NCI-H748 treated with DMSO at 0.1 percent for 48 hours (cell line): ENCODE data around the gene PAX8.
"Not testable (repeated sequence)": the region's sequence is repeated elsewhere in the genome, so short reads cannot be mapped to it uniquely, and the experiment has no call there.

ENCODE experiments used
- DNase-seq: peaks from one replicate; lab custom pipeline; 2025; lab: John Stamatoyannopoulos, UW

PAX8 gene

DNA sequence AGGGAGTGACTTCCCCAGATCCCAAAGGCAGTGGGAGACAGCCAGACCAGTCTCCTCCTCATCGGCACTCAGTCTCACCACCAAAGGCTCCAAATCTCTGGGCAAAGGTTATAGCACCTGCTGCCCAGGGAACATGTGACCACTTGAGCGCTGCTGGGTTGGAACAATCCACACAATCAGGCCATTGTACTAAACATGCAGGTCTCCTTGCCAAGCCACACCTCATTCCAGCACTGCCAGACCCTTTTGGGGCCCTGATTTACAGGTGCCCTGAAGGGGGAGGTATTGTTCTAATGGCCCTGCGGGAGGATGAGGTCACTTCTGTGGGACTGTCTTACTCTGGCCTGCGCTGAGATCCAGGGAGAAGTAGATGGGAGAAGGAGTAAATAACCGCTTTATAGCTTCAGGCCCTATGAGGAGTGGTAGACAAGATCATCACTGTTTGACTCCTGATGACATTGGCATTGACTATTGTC is 10.0 kb upstream of the PAX8 start:
- not testable (repeated sequence) for DNase-seq

DNA sequence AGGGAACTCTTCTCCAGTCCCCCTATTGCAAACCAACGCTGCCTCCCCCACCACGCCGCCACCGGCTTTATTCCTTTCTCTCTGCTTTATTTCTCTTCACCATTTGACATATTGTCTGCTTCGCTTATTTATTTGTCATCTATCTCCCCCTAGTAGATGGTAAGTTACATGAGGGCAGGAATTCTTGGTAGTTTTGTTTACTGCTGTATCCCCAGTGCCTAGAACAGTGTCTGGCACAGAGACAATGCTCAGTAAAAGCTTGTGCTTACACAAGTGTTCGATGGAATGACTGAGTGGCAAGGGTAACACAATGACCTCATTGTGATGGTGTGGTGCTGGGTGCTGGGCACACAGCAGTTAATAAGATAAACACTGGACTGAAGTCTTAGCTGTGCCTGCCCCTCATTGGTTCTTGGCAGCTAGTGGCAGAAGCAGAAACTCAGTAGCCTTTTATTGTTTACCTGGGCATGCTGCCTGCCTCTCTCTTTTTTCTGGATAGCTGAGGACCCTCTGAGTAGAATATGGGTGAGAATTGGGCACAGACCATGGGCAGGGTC is 9.5 kb upstream of the PAX8 start:
- DNase-seq = not testable (repeated sequence)

DNA sequence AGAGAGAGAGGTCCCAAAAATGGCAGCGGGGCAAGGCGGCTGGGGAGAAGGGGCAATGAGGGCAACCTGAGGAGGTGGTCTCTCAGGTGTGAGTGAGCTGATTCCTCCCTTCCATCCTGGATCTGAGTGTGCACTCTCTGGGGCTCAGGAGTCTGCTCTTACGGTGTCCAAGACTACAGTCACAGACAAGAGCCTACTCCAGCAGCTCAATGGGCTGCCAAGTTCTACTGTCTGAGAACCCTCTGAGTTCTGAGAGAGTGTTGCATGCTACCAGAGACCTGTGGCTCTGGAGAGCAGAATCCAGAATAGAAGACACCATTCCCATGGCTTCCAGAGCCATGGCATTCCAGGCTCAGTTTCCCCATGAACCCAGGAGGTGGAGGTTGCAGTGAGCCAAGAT is 7.1 kb upstream of the PAX8 start:
- DNase-seq = no peak

DNA sequence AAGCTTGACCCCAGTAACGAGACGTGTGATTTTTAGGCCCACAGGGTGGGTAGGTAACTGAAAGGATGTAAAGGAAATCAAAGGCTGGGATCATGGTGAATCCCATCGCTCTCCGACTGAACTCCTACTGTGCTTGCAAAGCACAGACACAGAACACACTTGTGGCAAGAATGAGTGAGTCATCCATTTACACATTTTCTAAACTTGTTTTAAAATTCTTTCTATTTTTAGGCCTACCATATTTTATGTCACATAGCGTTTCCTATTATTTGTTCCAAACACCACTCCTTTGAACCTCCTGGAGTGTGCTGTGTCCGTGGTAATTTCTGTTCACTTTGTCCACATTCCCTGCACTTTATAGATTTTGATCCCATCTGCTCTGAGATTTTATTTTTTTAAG is 6.3 kb upstream of the PAX8 start:
- DNase-seq = not testable (repeated sequence)

DNA sequence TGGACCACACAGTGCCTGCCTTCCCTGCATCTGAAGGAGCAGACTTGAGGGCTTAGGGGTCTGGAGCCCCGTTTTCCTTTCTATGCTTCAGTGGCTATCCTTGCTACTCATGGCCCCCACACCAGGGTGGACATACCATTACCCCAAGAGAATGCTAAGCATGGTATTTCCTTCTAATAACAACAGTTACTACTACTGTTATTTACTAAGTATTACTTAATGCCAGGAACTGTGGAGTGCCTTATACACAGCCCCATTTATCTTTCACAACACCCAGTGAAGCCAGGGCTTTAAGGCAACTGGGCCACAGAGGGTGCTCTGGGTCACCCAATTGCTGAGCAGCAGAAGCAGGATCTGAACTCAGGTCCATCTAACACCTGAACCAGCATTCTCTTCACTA is 5.8 kb upstream of the PAX8 start:
- no peak for DNase-seq

DNA sequence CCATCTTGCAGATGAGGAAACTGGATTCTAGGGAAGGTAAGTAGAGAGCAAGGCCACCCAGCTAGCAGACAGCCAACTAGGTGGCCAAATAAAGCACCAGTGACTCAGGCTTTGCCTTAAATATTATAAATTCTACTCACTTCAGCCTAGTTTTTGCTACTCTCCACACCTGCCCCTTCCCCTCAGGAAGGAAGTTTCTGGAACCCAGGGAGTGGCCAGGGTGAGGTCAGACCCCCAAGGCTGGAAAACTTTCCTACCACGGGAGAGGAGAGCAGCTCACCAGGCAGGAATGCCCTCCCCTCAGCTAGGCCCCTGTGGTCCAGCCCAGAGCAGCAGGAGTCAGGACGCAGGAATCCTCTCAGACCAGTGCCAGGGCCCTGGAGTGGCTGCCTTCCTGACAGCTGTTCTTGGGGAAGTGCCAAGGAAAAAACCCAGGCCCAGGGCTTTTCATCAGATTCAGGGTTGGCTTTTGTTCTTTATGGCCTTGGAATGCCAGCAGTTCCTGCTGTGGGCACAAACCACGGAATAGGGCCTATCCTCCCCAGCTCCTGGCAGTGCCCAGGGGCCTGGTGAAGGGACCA is 5.1 kb upstream of the PAX8 start:
- no peak for DNase-seq

DNA sequence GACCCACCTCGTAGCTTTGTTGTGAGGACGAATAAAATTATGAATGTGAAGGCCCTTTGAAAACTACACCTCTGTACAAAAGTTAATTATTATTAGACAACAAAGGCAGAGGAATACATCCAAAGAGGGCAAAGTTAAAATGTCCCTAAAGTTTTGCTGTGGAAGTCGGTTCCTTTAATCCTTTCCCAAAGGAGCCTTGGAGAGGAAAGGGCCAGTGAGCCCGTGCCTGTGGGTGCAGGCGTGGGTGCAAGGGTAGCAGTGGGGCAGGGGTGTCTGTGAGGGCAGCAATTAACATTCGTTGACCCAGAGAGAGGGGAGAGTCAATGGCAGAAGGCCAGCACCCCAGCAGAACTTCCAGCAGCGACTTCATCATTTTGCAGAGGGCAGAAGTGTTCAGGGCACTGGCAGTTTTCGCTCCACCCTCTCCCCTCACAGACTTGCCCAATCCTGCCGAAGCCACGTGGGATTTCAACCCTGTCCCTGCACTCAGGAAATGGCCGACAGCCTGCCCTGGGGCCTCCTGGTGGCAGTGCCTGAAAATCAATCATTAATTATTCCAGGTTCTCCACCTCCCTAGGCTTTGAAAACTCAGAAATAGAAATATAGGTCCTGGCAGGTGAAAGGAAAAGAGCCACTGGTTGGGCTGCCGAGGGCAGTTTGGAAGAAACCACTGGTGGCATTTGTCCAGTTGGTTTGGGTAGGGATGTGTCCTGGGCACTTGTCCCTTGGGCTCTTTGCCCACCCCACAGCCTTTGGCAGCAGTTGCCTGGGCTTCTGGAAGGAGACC is 4.2 kb upstream of the PAX8 start:
- no peak for DNase-seq

DNA sequence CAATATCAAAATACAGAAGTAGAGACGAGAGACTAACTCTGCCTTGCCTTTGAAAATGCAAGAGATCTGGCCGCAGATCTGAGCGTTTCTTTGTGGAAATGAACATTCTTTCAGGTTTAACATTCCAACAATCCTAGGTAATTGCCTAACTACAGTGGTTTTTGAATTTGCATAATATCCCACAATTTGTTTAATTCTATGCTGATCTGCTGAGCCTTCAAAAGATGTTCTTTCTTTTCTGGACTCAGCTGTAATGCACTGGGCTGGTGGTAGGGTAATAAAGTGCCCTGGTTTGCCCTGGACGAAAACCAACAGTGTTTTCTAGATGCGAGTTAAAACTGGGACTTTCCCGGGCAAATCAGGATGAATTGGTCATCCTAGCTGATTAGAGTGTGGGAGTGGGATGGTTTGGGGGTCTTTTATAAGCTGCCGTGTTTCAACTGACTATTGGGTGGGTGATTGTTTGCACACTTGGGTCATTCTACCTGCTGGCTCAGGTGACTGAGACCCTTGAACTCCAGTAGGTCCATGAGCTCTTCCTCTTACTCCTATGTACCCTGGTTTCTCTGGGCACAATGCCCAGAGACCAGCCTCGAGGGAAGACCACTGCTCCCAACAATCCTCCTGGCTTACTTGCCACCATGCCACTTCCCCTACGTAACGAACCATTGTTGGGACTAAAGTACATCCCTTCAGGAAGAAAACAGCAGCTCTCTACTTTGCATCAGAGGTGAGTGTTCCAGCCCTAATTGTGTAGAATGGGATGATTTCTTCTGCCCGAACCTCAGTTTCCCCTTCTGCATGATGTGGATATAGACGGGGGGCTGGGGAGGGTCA is 3.4 kb upstream of the PAX8 start:
- DNase-seq = no peak

DNA sequence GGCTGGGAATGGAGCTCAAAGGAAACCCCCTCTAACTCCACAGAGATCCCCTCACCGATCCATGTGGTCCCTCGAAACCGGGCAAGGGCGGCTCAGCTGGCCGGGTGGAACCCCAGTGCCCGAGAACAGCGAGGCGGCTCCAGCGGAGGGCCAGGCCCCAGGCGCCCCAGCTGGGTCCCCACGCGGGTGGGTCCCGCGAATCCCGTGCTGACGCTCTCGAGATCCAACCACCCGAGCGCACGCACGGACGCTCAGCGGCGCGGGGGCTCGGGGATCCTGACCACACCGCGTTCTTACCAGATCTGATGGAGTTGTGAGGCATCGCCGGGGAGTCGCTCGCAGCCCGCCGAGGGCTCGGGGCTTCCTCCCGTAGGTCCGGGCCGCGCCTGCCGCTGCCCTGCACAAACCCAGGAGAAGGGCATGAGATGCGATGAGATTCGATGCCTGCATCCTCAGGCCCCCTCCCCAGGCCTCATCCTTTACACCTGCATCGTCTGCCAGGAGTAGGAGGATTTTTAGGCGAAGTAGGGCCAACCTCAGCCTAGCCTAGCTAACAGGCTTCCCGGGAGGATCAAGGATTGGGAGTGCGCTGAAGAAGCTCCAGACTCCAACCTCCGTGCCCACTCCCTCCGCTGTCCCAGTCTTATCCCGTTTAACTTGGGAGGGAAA is 514 bp downstream of the PAX8 start:
- DNase-seq = no peak

DNA sequence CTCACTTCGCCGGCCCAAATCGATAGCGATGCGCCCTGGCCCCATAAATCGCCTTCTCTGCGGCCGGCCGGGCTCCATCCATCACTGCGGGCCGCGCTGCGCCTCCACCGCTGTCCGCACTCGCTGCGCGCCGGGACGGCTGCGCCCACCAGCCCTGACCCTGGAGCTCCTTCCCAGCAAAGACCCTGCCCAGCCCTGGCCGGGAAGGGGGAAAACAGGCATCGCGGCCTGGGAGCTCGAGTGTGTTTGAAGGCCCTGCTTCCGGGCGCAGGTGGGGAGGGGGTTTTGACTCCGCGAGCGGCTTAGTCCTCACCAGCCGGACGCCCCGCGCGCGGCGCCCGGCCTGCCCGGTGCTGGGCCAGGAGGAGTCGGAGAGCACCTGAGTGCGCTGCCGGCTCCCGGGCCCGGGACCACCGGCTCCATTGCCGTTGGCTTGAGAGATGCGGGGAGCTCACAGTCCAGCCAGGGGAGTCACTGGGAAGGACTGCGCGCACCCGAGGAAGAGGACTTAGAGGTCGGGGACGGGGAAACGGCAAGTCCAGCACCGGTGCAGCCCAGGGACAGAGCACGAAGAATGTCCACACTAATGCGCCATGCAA is 1.1 kb downstream of the PAX8 start:
- no peak for DNase-seq

DNA sequence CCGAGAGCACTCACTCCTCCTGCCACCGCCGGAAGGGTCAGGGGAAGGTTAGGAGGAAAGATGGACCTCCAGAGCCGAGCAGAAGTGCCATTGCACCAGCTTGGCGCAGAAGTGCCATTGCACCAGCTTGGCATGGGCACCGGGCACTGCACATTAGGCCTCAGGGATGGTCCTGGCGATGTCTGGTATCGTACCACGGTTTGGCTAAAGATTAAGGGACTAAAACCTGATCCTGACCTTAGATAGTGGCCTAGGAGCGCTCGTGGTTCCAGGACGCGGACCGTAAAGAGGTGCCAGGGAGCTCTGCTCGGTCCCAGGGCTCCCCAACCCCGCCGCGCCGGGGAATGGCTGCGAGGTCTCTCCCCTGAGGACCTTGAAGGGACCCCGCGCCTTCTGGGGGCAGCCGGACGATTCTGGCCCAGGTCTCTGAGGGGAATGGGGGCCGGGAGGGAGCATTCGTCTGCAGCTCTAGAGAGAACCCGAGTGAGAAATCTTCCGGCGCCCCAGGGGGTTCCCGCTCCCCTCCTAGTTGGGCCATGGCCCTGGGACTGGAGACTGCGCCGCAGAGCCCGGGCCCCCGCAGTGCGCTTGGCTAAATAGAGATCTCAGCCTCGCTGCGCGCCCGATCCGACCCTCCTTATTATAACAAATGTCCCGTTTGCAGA is 1.8 kb downstream of the PAX8 start:
- no peak for DNase-seq

DNA sequence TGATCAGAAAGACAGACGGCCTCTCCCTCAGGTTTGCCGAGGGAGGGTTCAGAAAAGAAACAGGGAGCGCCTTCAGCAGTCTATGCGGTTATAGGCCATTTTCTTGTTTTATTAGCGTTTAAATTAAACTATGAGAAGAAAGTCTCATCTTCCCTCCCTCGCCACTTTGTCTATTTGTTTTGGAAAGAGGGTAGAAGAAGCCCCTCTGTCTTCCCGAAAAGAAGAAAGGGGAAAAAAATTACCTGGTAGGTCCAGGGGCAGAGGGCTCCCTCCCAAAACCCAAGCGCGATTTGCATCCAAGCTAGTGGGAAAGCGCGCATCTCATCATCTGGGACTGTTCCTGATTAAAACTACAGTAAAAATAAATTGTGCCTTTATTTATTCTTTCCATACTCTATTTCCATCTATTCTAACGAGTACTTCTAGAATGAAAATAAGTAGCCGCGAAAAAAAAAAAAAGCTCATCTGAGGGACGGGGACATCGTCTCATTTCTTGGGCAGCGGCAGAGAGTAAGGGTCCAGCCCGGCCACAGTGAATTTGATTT is 2.4 kb downstream of the PAX8 start:
- DNase-seq = no peak

DNA sequence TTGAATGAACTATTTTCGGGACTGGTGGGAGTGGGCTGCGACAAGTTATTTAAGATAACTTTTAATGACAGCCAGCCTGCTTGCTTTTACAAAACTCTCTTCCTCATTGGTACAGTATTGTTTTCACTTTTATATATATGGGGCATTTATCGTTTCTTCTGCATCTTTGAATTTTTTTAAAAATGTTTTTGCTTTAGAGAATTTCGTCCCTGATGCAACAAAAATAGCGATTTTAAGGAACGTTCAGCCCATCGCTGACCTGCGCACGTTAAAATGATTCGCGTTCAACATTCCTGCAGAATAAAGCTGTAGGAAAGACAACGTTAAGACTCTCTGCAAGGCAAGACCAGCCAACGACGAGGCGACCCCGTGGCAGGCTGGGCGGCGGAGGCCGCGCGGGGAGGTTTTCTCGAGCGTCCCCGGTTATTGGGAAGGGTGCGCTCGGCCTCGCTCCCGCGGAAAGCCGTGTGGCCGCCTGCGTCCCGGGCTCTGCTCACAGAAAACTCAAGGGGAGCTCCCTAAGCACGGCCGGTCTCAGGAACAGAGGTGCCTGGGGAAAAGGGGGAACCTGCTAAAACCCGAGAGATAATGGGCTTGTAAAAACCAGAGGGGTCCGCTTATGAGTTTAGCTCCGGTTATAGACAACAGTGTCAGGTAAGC is 3.0 kb downstream of the PAX8 start:
- no peak for DNase-seq

DNA sequence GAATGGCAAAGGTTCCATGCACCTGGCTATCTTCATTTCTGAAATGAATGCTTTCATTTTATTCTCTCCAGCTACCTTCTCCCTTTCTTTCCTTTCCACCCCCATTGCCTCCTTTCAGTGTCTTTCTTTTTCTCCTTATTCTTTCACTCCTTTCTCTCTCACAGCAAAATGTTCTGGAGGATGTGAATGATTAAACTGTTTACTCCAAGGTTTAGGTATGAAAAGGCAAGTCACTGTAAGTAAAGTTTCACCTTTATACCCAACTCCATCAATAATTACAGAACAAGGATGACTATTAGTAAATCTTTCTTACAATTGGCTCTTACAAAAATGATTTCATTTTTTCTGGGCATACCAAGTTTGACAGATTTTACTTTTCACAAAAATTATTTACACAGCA is 4.3 kb downstream of the PAX8 start:
- no peak for DNase-seq

DNA sequence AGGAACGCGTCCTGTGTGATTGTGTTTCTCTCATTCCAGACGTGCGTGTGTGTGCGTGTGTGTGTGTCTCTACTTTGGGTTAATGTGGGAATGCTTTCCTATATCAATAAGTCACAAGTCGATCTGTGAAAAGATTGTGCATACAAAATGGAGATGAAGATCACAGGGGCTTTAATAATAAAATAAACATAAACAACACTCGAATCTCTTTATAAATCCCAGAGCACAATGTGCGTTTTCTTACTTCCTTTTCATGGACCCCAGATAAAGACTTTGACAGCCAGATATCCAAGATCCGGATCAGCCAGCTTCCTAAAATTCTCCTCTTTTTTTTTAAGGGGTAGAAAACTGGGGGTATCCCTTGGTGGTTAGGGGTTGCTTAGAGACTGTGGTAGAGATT is 4.7 kb downstream of the PAX8 start:
- no peak for DNase-seq

DNA sequence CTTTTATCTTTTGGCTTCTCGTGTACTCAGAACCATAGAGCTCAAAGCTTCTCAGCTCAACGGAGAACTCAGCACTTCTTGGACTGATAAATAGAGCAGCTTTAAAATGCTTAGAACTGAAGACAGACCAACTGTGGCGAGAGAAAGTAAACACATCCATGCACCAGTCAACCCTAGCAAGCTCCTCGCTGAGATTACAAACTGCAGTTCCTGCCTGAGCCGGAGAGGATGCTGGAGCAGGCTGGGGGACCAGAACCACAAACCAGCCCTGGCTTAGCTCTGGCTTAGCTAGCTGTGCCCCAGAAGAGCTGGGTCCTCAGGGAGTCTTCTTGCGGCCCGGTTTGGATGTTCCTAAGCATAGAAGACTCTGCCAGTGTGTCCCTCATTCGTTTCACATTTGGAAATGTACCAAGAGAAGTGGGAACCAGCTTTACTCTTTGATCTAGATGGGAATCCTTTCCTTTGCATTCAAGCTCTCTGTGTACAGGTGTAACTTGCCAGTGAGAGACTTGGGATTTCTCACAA is 5.6 kb downstream of the PAX8 start:
- no peak for DNase-seq

DNA sequence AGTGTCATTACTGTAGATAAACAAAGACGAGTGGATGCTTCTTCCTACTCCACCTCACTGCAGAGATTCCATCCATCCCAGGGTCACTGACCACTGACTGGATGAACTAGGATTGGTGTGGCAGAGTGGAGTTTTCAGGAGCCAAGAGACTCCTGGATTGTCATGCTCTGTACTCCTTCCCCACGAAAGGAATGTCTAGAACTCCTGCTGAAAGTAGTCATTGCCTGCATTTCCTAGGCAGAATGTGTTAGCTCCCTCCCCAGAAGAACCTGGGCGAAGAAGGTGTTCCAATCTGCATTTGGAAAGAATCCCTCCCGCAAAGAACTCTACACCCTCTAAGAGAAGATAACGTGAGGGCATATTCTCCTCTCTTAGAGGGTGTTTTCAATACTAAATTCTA is 6.2 kb downstream of the PAX8 start:
- DNase-seq = no peak

DNA sequence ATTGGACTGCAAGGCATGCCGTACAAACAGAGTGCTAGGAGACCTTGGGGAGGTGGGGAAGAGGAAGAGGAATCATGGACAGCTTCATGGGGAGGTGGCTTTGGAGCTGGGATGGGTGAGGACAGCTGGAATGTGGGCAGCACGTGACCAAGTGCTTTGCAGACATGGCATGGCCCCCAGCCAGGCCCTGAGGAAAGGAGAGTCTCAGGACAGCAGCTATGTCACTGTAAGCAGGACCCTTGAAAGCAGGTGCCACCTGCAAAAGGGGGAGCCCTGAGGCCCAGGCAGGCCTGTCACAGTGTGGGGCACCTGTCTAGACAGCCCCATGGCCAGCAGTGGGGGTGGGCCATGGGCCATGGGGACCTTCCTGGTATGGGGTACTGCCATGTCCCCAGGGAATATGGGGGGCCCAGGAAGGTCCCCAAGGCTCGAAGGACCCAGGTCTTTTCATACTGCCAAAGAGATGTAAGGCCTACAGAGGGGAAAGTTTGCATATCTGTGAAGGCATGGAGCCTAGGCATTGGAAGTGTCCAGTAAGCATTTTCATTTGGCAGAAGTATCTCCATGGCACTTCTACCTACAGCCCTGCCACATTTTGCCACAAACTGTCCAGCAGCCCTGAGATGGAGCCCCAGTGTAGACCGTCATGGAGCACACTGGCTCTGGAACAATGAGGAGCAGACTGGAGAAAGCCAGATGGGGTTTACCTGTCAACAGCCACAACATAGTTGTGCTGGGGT is 9.9 kb downstream of the PAX8 start:
- no peak for DNase-seq

DNA sequence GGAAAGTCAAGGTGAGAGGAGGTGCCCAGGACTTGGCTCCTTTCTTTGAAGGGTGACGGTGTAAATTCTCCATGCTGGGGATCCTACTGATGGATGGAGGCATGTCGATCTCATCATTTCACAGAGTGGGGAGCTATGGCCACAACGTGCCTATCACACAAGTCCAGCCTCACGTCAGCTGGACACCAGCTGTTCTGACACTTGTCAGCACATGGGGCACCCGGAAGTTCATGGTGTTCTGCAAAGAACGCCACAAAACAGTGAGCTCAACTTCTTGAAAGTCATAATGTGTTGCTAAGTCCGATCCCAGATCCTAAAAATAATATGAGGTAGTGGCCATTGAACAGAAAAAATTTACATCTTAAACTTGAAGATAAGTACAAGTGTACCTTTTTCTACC is 12.3 kb downstream of the PAX8 start:
- no peak for DNase-seq
